Omental fat pad (tissue), 4 donors: ENCODE results near the gene PCED1B. TPM values are rescaled to one million over a fixed set of nuclear protein-coding genes. Genes with fewer than 3 reads are reported as not detected.

Experiments used
- ATAC-seq: fragments of 150-250 bp; one replicate; pipeline ENCODE4 v1.9.1; 2016; ENCODE audit warnings: mild to moderate bottlenecking, moderate library complexity; ENCODE audit not compliant: low FRiP score
- DNase-seq: peaks from one replicate; pipeline ENCODE4 v3.0.0-alpha.2; 2019; ENCODE audit warnings: low spot score
- total RNA-seq, 4 donors: library from RNA; depleted of rRNA; stranded (reverse); fragments of >200 nt; gene quantifications; one replicate each; pipeline ENCODE4 v1.1.0, GENCODE V29; 2016
- TF ChIP-seq, protein P1 (sequence below), 3 donors: fragments of 450-650 bp; IDR thresholded peaks; one replicate each; pipeline ENCODE4 v1.5.1; 2016 to 2017; ENCODE audit warnings: antibody characterized with exemption in 3 of 3, mild to moderate bottlenecking in 3 of 3, moderate library complexity in 2 of 3

Gene PCED1B
- total RNA-seq, 4 donors from 2014 or later = 1.9 to 5.7 (median 3.8) TPM

GRCh38 chr12:47123730-47124129, 44.3 kb downstream of the PCED1B start:
- ATAC-seq (no peak), DNase-seq (no peak)
- TF ChIP-seq, protein P1, sequence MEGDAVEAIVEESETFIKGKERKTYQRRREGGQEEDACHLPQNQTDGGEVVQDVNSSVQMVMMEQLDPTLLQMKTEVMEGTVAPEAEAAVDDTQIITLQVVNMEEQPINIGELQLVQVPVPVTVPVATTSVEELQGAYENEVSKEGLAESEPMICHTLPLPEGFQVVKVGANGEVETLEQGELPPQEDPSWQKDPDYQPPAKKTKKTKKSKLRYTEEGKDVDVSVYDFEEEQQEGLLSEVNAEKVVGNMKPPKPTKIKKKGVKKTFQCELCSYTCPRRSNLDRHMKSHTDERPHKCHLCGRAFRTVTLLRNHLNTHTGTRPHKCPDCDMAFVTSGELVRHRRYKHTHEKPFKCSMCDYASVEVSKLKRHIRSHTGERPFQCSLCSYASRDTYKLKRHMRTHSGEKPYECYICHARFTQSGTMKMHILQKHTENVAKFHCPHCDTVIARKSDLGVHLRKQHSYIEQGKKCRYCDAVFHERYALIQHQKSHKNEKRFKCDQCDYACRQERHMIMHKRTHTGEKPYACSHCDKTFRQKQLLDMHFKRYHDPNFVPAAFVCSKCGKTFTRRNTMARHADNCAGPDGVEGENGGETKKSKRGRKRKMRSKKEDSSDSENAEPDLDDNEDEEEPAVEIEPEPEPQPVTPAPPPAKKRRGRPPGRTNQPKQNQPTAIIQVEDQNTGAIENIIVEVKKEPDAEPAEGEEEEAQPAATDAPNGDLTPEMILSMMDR (IDR thresholded peaks at IDR 0.05) = no peak

GRCh38 chr12:47124451-47124850, 45.0 kb downstream of the PCED1B start:
- no peak for DNase-seq
- TF ChIP-seq, protein P1 (IDR thresholded peaks at IDR 0.05) = no peak
- ATAC-seq = no peak

- no peak for ATAC-seq
- TF ChIP-seq, protein P1 (IDR thresholded peaks at IDR 0.05) = no peak
- no peak for DNase-seq
Measured at GRCh38 chr12:47126246-47126645, 46.8 kb downstream of the PCED1B start.

- no peak for ATAC-seq
- TF ChIP-seq, protein P1 (IDR thresholded peaks at IDR 0.05) = no peak
- DNase-seq = no peak
Measured at GRCh38 chr12:47131011-47131410, 51.6 kb downstream of the PCED1B start.

GRCh38 chr12:47134005-47134404, 54.6 kb downstream of the PCED1B start:
- DNase-seq (no peak), ATAC-seq (no peak)
- TF ChIP-seq, protein P1 (IDR thresholded peaks at IDR 0.05) = no peak

- TF ChIP-seq, protein P1 (IDR thresholded peaks at IDR 0.05) = no peak
- ATAC-seq = no peak
- DNase-seq = no peak
Measured at GRCh38 chr12:47135578-47135977, 56.2 kb downstream of the PCED1B start.

GRCh38 chr12:47139000-47139681, 59.7 kb downstream of the PCED1B start:
- ATAC-seq (no peak), DNase-seq (no peak)
- TF ChIP-seq, protein P1 (IDR thresholded peaks at IDR 0.05) = no peak
